Activated CD4-positive, CD25-positive, alpha-beta regulatory T cell treated with anti-CD3 and anti-CD28 coated beads, Interleukin-2, amount 50 U/mL, for 16 hours (primary cell): ENCODE data around the gene LRMDA.
"Not testable (repeated sequence)": the region's sequence is repeated elsewhere in the genome, so short reads cannot be mapped to it uniquely, and the experiment has no call there.

Experiments
- DNase-seq: peaks from one replicate; pipeline ENCODE4 v3.0.0-alpha.2; 2020; ENCODE audit warnings: low read depth, low spot score

Gene LRMDA

DNA sequence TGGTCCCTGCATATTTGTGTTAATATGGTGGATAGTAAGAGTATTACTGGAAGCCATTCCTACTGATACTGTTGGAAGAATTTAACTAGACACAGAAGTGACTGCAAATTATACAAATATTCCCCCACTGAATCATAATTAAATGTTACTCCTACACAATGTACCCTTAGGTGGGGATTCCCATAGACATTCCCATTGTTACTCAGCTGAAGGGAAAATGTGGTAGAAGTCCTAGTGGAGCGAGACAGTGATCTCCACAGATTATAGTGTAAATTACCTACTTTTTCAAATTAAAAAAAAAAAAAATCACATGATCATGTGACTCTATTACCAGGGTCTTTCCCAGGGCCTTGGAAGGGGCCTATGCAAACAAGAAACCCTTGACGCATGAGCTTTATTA, 611.8 kb downstream of the LRMDA start:
- DNase-seq, result no peak

DNA sequence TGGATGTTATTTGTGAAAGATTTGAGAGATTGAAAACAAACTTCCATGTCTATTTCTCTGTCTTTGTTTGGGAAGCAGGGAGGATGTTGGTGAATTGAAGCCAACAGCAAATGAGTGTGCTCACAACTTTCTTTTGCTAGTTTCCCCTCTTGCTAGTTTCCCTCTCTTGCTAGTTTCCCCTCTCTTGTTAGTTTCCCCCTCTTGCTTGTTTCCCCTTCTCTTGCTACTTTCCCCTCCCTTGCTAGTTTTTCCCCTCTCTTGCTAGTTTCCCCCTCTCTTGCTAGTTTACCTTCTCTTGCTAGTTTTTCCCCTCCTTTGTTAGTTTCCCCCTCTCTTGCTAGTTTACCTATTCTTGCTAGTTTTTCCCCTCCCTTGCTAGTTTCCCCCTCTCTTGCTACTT, 613.3 kb downstream of the LRMDA start:
- DNase-seq, result no peak

GRCh38 chr10:76045174-76045573, 613.8 kb downstream of the LRMDA start:
- DNase-seq, result no peak

DNA sequence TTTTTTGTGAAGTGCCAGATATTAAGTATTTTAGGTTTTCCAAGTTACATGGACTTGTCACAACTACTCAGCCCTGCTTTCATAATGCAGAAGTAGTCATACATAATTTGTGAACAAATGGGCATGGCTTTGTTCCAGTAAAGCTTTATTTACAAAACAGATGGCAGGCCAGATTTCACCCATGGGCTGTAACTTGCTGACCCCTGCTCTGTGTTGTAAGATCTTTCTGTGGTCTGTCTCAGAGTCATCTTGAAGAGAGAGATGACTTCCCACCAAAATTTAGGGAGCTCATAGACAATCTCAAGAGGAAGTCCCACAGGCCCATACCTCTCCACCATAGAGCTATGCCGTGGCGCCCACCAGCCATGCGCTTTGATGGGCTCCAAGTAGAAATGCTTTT, 616.1 kb downstream of the LRMDA start:
- DNase-seq, result no peak

DNA sequence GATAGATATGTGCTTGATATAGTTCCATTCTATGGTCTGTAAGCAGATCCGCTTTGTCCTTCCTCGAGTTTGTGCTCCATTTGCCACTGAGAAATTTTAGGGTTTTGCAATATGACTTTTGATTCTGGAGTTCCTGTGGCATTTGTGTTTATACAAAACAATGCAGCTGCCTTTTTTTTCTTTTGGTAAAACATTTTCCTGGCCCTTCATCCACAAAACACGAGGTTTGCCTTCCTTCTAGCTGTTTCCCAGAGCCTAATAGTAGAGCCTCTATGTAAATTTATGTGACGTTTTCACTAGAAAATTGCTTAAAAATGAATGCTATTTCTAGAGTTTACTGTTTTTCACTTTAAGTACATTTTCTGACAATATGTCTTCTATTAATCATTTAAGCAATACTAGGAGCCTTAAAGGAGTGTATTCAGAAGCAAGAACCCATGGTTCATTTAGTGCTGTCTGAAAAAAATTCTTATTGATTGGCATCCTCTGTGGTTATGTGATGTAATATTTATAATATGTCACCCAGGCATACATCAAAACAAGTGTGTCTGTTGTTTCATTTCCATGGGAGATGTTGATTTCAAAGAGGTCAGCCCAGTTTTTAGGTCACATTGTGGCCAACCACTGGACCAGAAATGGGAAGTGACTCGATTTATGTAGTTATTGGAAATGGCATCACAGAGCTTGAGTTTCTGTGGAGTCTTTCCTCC, 618.3 kb downstream of the LRMDA start:
- no peak for DNase-seq

GRCh38 chr10:76050291-76050625, 618.8 kb downstream of the LRMDA start:
- no peak for DNase-seq

- DNase-seq, result no peak
These were observed 619.8 kb downstream of the LRMDA start for GRCh38 chr10:76051007-76051936.

GRCh38 chr10:76052682-76053503, 621.5 kb downstream of the LRMDA start:
- DNase-seq, result no peak

GRCh38 chr10:76055466-76055865, 624.0 kb downstream of the LRMDA start:
- no peak for DNase-seq

DNA sequence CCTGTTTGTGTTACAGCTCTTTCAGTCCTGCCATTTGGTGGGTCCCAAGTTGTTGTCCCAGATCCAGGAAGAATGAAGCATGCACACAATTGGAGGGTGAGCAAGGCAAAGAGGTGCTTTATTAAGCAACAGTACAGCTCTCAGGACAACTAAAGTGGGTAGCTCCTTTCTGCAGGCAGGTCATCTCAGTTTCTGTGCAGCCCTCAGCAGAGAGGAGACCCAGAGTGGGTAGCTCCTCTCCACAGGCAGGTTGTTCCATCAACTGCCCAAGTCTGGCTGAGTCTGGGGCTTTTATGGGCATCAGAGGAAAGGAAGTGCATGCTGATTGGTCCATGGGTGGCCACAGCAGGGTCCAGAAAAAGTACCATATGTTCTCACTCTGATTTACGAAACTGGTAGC, 624.5 kb downstream of the LRMDA start:
- DNase-seq, result no peak

- not testable (repeated sequence) for DNase-seq
These were observed 629.6 kb downstream of the LRMDA start for GRCh38 chr10:76060993-76061392.

- no peak for DNase-seq
These were observed 635.0 kb downstream of the LRMDA start for GRCh38 chr10:76066457-76066856.

DNA sequence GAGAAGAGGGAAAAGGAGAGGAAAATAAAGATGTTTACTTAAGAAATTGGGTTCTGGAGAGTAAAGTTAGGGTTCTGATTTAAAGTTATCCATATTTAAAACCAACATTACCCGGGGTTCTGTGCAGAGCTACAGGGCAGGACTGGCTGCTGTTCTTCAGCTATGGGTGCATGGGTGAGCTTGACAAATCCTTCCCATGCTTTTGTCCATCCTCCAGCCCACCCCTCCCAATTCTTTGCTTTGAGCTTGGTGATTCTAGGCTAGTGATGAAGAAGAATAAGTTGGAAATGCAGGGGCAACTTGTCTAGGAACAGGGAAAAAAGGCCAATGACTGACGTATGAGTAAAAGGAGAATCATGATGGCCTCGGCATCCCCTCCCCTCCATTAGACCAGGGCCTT, 636.0 kb downstream of the LRMDA start:
- DNase-seq, result no peak

DNA sequence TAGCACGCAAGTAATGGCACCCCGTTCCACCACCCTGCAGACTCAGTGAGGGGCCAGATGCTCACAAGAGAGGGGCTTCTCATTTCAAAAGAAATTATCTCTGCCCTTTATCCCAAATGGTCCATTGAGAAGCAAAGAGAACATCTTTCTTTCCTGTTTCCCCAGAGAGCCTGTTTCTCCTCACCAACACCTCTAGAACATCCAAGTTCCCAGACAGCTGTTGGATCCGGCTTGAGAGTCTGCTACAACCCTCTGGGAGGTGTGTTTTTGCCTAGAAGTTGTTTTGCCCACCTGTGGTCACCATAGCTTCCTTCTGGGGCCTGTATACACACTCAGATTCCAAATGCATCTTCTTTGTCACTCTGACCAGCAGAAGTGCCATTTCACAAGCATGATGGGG, 637.4 kb downstream of the LRMDA start:
- no peak for DNase-seq

GRCh38 chr10:76070916-76071315, 639.5 kb downstream of the LRMDA start:
- no peak for DNase-seq

DNA sequence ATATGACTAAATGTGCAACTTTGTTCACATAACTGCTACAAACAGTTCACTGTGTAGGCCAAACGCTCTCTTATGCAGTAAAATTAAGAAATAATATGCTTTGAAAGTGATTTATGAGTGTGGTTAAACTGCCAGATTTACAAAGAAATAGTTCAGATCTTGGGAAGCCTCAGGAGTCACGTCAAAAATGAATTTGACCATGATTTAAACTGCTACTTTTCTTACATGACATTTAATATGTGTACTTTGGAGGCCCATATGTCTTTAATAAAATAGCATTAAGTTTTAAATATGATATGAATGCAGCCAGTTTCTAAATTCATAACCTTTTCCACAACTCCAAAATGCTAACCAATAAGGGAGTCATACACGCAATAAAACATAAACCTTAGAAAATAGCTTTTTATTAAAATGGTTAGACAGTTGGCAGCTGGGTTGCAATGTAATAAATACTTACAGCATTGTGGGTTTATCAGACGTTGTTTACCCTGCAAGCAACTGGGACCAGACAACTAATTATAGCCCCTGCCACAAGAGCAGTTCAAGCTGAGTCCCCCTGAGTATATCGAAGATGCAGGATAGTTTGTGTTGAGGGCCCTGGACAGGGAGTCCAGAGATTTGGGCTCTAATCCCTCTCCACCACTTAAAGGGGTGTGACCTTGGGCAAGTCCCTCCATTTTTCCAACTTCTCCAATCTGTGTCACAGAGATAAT, 640.4 kb downstream of the LRMDA start:
- DNase-seq, result no peak

DNA sequence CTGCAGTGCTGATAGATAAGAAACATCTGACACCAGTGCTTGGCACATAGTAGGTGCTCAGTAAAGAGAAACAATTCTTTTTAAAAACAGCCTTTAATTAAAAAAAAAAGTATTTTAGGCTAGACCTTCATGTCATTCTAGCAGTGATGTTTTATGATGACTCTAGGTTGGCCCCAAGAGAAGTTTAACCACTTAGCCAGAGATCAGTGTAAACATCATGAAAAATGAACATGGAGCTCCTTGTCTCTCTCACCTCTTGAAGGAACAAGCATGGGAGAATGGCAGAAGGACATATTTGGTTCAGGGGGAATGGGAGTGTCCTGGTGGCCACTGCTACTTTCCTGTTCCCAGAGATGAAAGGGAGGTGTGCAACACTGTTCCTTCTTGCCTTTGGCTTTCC, 641.0 kb downstream of the LRMDA start:
- no peak for DNase-seq

GRCh38 chr10:76073524-76073923, 642.1 kb downstream of the LRMDA start:
- no peak for DNase-seq

GRCh38 chr10:76074659-76075058, 643.2 kb downstream of the LRMDA start:
- no peak for DNase-seq

DNA sequence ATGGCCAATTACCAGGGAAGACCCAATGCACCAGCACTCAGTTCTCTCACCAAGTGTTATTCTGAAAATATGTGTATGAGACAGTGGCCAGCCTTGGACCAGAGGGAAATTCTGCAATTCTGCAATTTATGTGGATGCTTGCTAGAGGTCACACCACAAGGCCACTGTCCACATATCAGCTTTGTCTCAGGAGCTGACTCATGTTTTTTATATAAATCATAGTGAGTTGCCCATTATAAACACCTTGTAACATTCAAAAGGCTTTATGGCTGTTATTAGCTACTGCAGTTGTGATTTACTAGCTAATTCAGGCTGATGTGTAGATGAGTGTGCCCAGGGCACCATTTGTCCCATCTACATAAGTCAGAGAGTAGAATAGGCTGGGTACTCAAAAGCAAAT, 649.0 kb downstream of the LRMDA start:
- no peak for DNase-seq

GRCh38 chr10:76080991-76081390, 649.6 kb downstream of the LRMDA start:
- DNase-seq, result no peak

DNA sequence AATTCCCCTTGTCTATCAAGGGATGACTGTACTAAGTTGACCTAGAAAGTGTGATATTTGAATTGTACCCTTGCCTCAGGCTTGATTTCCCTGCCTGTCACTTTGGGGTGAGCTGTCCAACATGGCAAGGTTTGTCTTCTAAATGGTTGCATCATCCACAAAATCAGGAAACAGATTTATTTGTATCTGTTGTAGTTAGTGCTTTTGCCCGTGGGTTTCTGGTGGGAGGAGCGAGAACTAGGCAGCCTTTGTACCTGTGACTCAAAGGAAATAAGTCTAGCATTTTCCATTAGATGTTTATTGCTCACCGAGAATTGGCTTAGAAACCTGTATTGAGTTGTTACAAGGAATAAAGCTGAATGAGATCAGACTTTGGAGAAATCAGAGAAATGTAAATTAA, 650.8 kb downstream of the LRMDA start:
- DNase-seq, result no peak
